ENCODE results near the gene ANXA10.

The ANXA10 gene

DNA sequence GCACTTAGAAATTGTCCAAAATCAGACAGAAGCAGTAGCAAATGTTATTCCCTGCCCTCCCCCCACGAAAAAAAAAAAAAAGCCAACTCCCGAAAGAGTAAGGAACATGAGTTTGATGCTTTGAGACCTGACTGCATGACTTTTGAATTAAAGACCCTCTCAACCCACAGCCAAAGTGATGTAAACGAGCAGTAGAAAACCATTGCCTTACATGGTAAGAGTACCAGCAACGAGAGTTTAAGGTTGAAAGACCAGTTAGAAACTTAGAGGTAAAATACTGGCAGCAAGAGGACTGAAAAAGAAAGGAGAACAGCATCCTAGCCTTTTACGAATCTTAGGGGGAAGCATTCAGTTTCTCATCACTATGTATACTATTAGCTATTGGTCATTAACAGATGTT is 10.0 kb upstream of the ANXA10 start:
- DNase-seq (ENCODE audit: low spot score): no peak
- ChIA-PET POLR2A (ENCODE audit: low non-redundant PET) (no interaction called here), CTCF (no interaction called here)
- TF ChIP-seq, protein P1, sequence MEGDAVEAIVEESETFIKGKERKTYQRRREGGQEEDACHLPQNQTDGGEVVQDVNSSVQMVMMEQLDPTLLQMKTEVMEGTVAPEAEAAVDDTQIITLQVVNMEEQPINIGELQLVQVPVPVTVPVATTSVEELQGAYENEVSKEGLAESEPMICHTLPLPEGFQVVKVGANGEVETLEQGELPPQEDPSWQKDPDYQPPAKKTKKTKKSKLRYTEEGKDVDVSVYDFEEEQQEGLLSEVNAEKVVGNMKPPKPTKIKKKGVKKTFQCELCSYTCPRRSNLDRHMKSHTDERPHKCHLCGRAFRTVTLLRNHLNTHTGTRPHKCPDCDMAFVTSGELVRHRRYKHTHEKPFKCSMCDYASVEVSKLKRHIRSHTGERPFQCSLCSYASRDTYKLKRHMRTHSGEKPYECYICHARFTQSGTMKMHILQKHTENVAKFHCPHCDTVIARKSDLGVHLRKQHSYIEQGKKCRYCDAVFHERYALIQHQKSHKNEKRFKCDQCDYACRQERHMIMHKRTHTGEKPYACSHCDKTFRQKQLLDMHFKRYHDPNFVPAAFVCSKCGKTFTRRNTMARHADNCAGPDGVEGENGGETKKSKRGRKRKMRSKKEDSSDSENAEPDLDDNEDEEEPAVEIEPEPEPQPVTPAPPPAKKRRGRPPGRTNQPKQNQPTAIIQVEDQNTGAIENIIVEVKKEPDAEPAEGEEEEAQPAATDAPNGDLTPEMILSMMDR (conservative IDR thresholded peaks at IDR 0.05; ENCODE audit: low read depth): no peak
- no peak overlapping the region for H3K27ac ChIP-seq

DNA sequence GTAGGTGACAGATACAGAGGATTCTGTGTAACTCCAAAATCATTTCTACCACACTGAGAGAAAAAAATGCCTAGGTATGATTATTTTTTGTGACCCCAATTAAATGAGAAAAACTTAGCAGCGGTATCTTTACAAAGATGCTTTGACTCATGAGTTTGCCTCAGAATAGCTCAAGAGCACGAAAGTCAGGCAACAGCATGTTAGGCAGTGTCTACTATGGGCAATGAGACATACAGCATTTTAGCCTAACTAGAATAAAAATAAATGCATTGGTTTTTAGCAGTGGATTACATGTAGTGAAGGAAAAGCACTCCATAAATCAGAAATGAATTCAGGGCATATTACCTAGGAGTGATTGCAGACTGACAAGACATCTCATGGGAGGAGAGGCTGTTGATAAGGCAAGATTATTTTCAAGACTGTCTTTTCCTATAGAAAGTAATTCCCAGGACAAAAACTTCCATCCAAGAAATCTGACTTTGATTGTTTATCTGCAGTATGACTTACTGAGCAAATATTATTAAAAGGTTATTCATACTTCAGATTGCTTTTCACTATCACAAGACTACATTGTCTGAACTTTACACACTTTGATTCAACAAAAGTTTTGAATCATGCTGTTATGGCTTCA is 3.6 kb downstream of the ANXA10 start:
- no peak overlapping the region for H3K27ac ChIP-seq
- CTCF ChIA-PET: no interaction called here

DNA sequence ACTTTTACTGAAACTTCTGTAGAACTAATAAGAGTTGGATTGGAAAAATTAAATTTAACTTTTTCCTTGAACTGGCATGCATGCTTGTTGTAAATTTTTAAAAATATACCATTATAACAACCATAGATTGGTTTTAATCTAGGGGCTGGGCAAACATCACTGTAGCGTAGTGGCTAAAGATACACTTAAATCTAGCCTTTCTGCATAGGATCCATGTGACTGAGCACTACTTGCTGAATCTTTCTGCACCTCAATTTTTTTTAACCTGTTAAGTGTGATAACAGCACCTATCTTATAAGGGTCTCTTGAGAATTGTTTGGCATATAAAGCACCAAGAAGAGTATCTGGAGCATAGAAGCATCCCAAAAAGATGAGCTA is 4.1 kb downstream of the ANXA10 start:
- no peak overlapping the region for H3K27ac ChIP-seq
- DNase-seq (ENCODE audit: low spot score): no peak
- ChIA-PET POLR2A (ENCODE audit: low non-redundant PET) (no interaction called here), CTCF (no interaction called here)
- TF ChIP-seq, protein P1 (conservative IDR thresholded peaks at IDR 0.05; ENCODE audit: low read depth): no peak

More for the DNA sequence above, 3.6 kb downstream of the ANXA10 start:
- DNase-seq (ENCODE audit: low spot score): no peak
- POLR2A ChIA-PET (ENCODE audit: low non-redundant PET): no interaction called here
- TF ChIP-seq, protein P1 (conservative IDR thresholded peaks at IDR 0.05; ENCODE audit: low read depth): no peak

DNA sequence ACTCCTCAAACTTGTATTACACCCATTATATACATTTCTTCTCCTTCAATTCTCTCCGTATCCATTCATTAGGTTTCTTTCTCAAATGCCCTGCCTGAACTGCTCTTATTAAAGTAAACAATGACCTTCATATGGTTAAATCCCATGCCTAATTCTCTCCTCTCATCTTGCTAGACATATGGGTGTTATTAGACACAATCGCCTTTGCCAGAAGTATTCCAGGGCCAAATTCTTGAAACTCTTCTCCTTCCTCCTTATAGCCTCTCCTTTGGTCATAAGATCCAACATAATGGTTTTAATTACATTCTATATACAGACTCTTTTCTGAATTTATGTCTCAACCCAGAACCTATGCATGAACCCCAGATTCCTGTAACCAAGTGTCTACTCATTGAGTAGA is 4.8 kb downstream of the ANXA10 start:
- CTCF ChIA-PET: interaction anchor here (0.6 kb wide), 1 partner anchor 56 kb away, joined by 5 read pairs; no protein-coding TSS in a partner anchor
- TF ChIP-seq, protein P1 (conservative IDR thresholded peaks at IDR 0.05; ENCODE audit: low read depth): no peak
- POLR2A ChIA-PET (ENCODE audit: low non-redundant PET): no interaction called here
- H3K27ac ChIP-seq: no peak overlapping the region
- no peak for DNase-seq (ENCODE audit: low spot score)

DNA sequence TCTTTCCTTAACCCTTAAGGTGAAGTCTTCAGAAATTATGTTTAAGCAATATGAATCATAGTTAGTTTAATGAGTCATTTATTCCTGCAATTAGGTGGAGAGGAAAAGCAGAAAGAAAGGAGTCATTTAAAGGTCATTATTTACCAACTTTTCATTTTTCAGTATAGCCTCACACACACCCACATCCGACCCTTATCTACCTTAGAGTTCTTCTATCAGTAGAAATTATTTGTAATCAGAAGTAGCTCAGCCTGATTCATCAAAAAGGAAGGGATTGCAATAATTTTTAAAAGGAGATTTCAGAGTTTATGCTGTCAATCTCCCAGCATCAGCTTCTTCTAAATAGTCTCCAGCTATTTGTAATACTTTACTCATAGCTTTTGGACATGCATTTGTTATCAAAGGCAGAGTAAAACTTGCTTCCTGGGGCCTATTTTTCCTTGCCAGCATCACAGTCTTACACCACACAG is 5.9 kb downstream of the ANXA10 start:
- ChIA-PET CTCF (no interaction called here), POLR2A (ENCODE audit: low non-redundant PET) (no interaction called here)
- H3K27ac ChIP-seq: no peak overlapping the region
- TF ChIP-seq, protein P1 (conservative IDR thresholded peaks at IDR 0.05; ENCODE audit: low read depth): no peak
- peak; percentile 65 for DNase-seq (ENCODE audit: low spot score)

DNA sequence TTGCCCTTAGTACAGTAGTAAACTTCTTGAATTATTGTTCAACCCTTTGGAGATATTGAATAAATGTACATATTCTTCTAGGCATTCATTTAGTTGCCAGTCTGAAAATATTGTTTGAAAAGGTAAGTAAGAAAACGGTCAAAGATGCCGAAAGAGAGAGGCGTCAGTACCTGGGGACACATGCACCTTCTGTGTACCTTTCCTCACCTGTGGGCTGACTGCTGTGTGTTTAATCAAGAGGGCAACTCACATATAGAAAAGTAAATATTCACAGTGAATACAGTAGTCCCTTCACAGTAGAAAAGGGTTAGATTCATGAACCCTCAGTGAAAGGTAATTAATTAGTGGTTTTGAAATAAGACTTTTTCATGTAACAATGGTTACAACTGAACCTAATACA is 6.9 kb downstream of the ANXA10 start:
- TF ChIP-seq, protein P1 (conservative IDR thresholded peaks at IDR 0.05; ENCODE audit: low read depth): no peak
- no peak for DNase-seq (ENCODE audit: low spot score)
- no peak overlapping the region for H3K27ac ChIP-seq
- ChIA-PET POLR2A (ENCODE audit: low non-redundant PET) (no interaction called here), CTCF (no interaction called here)

All from RWPE1 (cell line).